Activated CD4-positive, CD25-positive, alpha-beta regulatory T cell treated with anti-CD3 and anti-CD28 coated beads, Interleukin-2, amount 50 U/mL, for 72 hours (primary cell): ENCODE measurements around the gene SLC35A5.

ENCODE experiments used
- DNase-seq: peaks from one replicate; pipeline ENCODE4 v3.0.0; 2021

Gene SLC35A5

DNA sequence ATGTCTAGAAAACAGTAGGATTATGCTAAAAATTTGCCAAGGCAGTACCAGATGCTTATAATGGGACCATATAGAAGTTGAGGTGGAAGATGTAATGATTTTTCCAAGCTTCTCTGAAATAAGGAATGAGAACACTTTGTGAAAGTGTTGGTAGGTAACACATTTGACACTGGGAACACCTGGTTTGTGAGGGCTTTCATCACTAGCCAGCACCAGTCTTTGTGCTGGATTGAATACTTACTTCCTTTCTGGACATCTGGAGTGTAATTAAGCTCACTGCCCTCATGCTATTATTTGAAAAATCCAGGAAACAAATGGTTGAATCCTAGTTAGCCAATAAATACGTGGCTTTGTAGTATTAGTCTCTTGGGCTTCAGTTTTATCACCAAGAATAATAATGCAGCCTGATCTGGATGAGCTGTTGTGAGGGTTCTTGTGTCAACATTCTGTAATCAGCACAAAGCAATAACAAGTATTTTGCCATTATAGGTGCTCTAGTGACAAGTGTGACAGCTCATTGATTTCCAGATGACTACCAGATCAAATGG is 66.1 kb downstream of the SLC35A5 start:
- DNase-seq: no peak

- no peak for DNase-seq
Measured at GRCh38 chr3:112629425-112629824, 67.6 kb downstream of the SLC35A5 start.

DNA sequence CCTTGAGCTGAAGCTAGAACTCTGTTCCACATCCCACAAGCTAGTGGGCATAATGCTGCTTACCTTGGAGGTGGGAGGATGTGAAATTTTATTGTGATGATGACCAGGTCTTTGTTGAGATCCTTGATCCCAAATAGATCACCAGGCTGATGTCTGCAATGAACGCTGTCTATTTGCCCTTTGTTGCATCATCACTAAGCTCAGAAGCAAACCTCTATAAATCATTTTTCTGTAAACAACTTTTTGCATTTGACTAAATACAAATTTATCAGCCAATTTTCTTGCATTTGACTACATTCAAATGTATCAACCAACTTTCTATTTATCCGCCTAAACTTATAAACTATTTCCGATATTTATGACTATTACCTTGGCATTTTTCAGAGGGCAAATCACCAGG is 69.4 kb downstream of the SLC35A5 start:
- DNase-seq: no peak

- DNase-seq: no peak
Measured at GRCh38 chr3:112632596-112632995, 70.8 kb downstream of the SLC35A5 start.

DNA sequence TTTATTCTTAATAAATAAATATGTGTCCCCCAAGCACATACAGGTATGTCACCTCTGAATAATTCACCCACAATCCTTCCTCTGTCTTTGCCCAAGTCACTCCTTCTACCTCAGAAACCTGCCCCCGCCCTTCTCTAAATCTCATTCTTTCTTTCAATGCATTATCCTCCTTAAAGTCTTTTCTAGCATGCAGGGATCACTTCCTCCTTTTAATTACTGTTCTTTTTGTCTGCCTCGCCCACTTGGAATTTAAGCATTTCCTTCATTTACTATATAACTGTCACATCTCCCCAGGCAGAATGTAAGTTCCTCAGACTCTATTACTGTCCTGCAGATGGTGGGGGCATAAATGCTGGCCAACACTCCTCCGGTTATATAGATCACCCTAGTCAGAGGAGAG is 71.3 kb downstream of the SLC35A5 start:
- no peak for DNase-seq

GRCh38 chr3:112633757-112634156 is 71.9 kb downstream of the SLC35A5 start:
- no peak for DNase-seq

- DNase-seq: no peak
Measured at GRCh38 chr3:112634786-112635541, 73.1 kb downstream of the SLC35A5 start.
